Ovary (tissue), 9 donors: ENCODE measurements around the gene CMTM4. TPM values are rescaled to one million over a fixed set of nuclear protein-coding genes. Genes with fewer than 3 reads are reported as not detected.

Experiments used
- DNase-seq, 5 donors: peaks; one replicate each; pipeline ENCODE4 v3.0.0-alpha.2; 2019 to 2020
- H3K27ac ChIP-seq, 2 donors: fragments of 200-600 bp; one replicate each; pipeline versions ENCODE4 v1.5.1 to v1.8.0; 2019 to 2022
- H3K27me3 ChIP-seq: fragments of 200-600 bp; one replicate; pipeline ENCODE4 v1.8.0; 2022
- H3K36me3 ChIP-seq: fragments of 200-600 bp; sonication (generic); one replicate; pipeline ENCODE4 v1.5.1; 2019
- H3K4me1 ChIP-seq: one replicate; pipeline ENCODE4 v1.8.1; 2013; ENCODE audit warnings: mild to moderate bottlenecking, moderate library complexity; ENCODE audit not compliant: insufficient read depth
- H3K4me3 ChIP-seq: fragments of 200-600 bp; sonication (generic); one replicate; pipeline ENCODE4 v1.5.1; 2017
- H3K9me3 ChIP-seq, 2 donors: fragments of 200-600 bp in 1 of 2; sonication (generic) in 1 of 2; one replicate each; pipeline versions ENCODE4 v1.5.1 to v1.8.1; 2013 to 2019; ENCODE audit warnings: mild to moderate bottlenecking in 1 of 2, moderate library complexity in 1 of 2
- CTCF ChIP-seq, 3 donors: fragments of 450-650 bp in 2 of 3; fragments of 200-600 bp in 1 of 3; IDR thresholded peaks; one replicate each; pipeline versions ENCODE4 v1.5.1 to v1.8.0; 2016 to 2022; ENCODE audit warnings: antibody characterized with exemption in 3 of 3, mild to moderate bottlenecking in 1 of 3
- EP300 ChIP-seq: sonication (generic); formaldehyde crosslinking; IDR thresholded peaks from one replicate; pipeline ENCODE4 v1.6.1; 2017; ENCODE audit warnings: antibody characterized with exemption
- POLR2A ChIP-seq: fragments of 450-650 bp; IDR thresholded peaks from one replicate; pipeline ENCODE4 v1.6.1; 2017; ENCODE audit warnings: antibody characterized with exemption, mild to moderate bottlenecking, moderate library complexity
- WGBS, 3 donors: extraction: QIAGEN DNeasy Blood & Tissue Kit in 1 of 3; methylation state at CpG; one replicate each; pipeline versions ENCODE4 v1.1.5 to v1.1.7; 2013 to 2017; 5-methylcytosine and 5-hydroxymethylcytosine counted together
- intact Hi-C, 4 donors: fragments of 100-400 bp; cut with DNase I; formaldehyde crosslinking; loops; one replicate each; pipeline versions ENCODE4 v1.11.0 to v1.15.1; 2022 to 2023
- polyA plus RNA-seq, 2 donors: library from polyadenylated mRNA; stranded (reverse); fragments of 200-250 nt in 1 of 2; fragments of 350-450 nt in 1 of 2; fragmentation: Illumina TruSeq in 1 of 2; extraction: RNeasy Lipid Tissue Mini Kit (QIAGEN cat#74804) in 1 of 2; gene quantifications; one replicate each; pipeline ENCODE4 v1.2.3, GENCODE V29; 2013 to 2014
- total RNA-seq, 7 donors: library from RNA; depleted of rRNA in 2 of 7; stranded (reverse); fragments of >200 nt in 2 of 7; fragmentation: NEBNext Ultra II Directional in 3 of 7; extraction: Animal tissue kit (Norgen Biotek cat#: 25700) in 3 of 7; gene quantifications; one replicate each; pipeline versions ENCODE4 v1.1.0 to v1.2.4, GENCODE V29; 2016 to 2023
- donor health status: DM: no; HTN: no; CAD: no; lungs with moderate emphysema.
- donor health status: DM: no; HTN: no; CAD: no.
- donor health status: Bipolar disorder and iron deficiency.
- donor health status: DM: yes; HTN: yes; CAD: no.
- donor health status: DM: no; HTN: no; CAD: no.
- donor health status: DM: yes; HTN: yes; CAD: no.

The CMTM4 gene
- total and polyA plus RNA-seq, 9 donors = 5.4 to 47.1 (median 13.1) TPM

- no peak overlapping the region for H3K27ac ChIP-seq
- no peaks in the 10 kb centered on the region for H3K36me3 ChIP-seq
- no peaks in the 10 kb centered on the region for H3K4me1 ChIP-seq
- TF ChIP-seq EP300 (no peak), POLR2A (no peak), CTCF (IDR thresholded peaks at IDR 0.05) (no peak)
- no peak overlapping the region for H3K4me3 ChIP-seq
- WGBS, 3 donors = 72 to 82% (median 81%) methylated on average over 7 of the region's 7 CpGs
- no peaks in the 10 kb centered on the region for H3K9me3 ChIP-seq
- no peaks in the 10 kb centered on the region for H3K27me3 ChIP-seq
- DNase-seq = no peak
- intact Hi-C loops = loop anchor here in 1 of 4 donors (5.0 to 10.0 kb wide), 2 partner anchors 136 to 326 kb away; no protein-coding TSS in a partner anchor
Observed at GRCh38 chr16:66731101-66731500, 34.6 kb upstream of the CMTM4 start.

DNA sequence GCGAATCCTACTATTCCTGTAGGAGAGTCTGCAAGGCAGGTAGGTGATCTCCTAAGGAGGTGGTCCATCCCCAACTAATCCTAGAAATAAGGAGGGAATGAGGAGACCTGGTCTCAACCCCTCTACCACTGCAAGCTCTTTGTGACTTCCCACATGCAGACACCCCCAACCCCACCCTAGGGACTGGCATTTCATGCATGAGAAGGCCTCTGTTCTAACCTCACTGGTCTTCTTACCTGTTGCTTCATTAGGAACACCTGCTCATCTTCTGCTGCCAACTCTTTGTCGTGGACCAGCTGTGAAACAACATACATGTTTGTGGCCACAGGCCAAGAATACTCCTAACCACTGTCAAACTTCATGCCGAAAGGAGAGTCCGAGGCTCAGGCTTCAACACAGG lies 32.3 kb upstream of the CMTM4 start:
- intact Hi-C loops = loop anchor here in 1 of 4 donors (10.0 kb wide), 1 partner anchor 136 kb away; no protein-coding TSS in a partner anchor
- no peak for DNase-seq
- no peak overlapping the region for H3K27ac ChIP-seq
- no peaks in the 10 kb centered on the region for H3K9me3 ChIP-seq
- TF ChIP-seq POLR2A = no peak
- no peak for TF ChIP-seq CTCF (IDR thresholded peaks at IDR 0.05)
- no peak for TF ChIP-seq EP300
- H3K4me3 ChIP-seq = no peak overlapping the region
- H3K27me3 ChIP-seq = no peaks in the 10 kb centered on the region
- WGBS, 3 donors = 44 to 54% (median 49%) methylated on average over 4 of the region's 4 CpGs
- H3K36me3 ChIP-seq = no peaks in the 10 kb centered on the region
- H3K4me1 ChIP-seq = no peaks in the 10 kb centered on the region

DNA sequence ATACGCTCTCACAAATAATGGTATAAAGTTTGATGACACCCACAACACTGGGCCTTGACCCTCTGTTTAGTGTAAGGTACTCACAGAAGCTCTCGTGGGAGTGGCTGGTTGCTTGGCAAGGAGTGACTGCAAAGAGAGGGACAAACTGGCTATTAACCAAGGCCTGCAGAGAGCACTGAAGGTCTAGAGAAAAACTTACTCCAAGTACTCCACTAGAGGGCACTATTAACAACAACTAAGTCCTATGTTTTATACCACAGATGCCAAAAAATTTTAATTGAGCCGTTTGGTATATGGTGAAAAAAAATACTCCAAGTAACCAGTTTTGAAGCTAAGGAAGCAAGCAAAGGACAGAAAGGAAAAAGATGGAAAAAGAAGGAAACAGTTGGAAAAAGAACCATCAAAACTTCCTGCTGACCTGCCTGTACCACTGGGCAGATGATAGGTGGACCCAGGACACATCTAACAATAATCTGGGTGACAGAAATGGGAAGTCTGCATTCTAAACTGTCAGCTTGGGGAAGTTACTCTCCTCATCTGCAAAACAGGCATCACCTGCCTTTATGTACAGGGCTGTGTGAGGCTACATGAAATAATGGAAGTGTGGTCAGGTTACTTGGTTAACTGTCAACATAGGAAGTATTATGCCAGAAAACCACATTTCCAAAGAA lies 31.7 kb upstream of the CMTM4 start:
- Histone ChIP-seq H3K36me3 (no peaks in the 10 kb centered on the region), H3K9me3 (no peaks in the 10 kb centered on the region), H3K4me1 (no peaks in the 10 kb centered on the region), H3K27me3 (no peaks in the 10 kb centered on the region), H3K27ac (peak overlapping the region in 1 of 2 donors; percentile 21), H3K4me3 (no peak overlapping the region)
- 24 to 27% (median 27%) methylated on average over 3 of the region's 3 CpGs for WGBS, 3 donors
- intact Hi-C loops = loop anchor here in 1 of 4 donors (10.0 kb wide), 1 partner anchor 137 kb away; no protein-coding TSS in a partner anchor
- DNase-seq = peak in 3 of 5 donors; percentile 37 to 45 (median 44)
- TF ChIP-seq CTCF (IDR thresholded peaks at IDR 0.05) (peak in 2 of 3 donors; percentile 63 to 67), POLR2A (no peak), EP300 (no peak)

- no peaks in the 10 kb centered on the region for H3K9me3 ChIP-seq
- H3K36me3 ChIP-seq = no peaks in the 10 kb centered on the region
- peaks cover 3% of the 10 kb centered on the region for H3K4me1 ChIP-seq
- WGBS, 3 donors = 71 to 73% (median 72%) methylated on average over 3 of the region's 3 CpGs
- H3K27ac ChIP-seq = no peak overlapping the region
- no peak for DNase-seq
- no peak for TF ChIP-seq EP300
- no peak overlapping the region for H3K4me3 ChIP-seq
- intact Hi-C loops = loop anchor here in 1 of 4 donors (10.0 kb wide), 1 partner anchor 144 kb away; no protein-coding TSS in a partner anchor
- no peaks in the 10 kb centered on the region for H3K27me3 ChIP-seq
Observed at GRCh38 chr16:66720766-66721165, 24.2 kb upstream of the CMTM4 start.

DNA sequence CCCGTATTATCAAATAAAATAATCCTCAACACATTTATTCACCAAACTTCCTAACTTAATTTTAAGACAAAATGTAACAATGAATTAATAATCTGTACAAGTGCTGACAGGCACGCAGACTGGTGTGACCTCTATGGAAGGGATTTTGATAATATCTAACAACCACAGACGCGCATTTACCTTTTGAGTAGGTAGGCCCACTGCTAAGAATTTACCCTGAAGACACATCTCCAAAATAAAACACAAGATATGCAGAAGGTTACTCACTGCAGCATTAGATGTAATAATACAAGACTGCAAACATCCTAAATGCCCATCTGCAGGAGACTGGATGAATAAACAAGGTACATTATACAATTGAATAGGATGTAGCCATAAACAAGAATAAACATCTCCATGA lies 22.7 kb upstream of the CMTM4 start:
- WGBS, 3 donors = 95 to 97% (median 95%) methylated on average over 4 of the region's 4 CpGs
- H3K27ac ChIP-seq = no peak overlapping the region
- DNase-seq = no peak
- H3K27me3 ChIP-seq = no peaks in the 10 kb centered on the region
- no peaks in the 10 kb centered on the region for H3K36me3 ChIP-seq
- no peak for TF ChIP-seq CTCF (IDR thresholded peaks at IDR 0.05)
- TF ChIP-seq EP300 = no peak
- TF ChIP-seq POLR2A = no peak
- H3K4me3 ChIP-seq = no peak overlapping the region
- intact Hi-C loops = no loop called here
- H3K4me1 ChIP-seq = peaks cover 3% of the 10 kb centered on the region
- no peaks in the 10 kb centered on the region for H3K9me3 ChIP-seq
